ENCODE data around the gene OGFOD3. TPM values are rescaled to one million over a fixed set of nuclear protein-coding genes. Genes with fewer than 3 reads are reported as not detected.

Gene OGFOD3
- total and polyA plus RNA-seq, 9 of the 15 experiments (the other 6 are each of a cell fraction or from before 2014, with no cell fraction given): 0.69 to 44.7 (median 18.9) TPM

DNA sequence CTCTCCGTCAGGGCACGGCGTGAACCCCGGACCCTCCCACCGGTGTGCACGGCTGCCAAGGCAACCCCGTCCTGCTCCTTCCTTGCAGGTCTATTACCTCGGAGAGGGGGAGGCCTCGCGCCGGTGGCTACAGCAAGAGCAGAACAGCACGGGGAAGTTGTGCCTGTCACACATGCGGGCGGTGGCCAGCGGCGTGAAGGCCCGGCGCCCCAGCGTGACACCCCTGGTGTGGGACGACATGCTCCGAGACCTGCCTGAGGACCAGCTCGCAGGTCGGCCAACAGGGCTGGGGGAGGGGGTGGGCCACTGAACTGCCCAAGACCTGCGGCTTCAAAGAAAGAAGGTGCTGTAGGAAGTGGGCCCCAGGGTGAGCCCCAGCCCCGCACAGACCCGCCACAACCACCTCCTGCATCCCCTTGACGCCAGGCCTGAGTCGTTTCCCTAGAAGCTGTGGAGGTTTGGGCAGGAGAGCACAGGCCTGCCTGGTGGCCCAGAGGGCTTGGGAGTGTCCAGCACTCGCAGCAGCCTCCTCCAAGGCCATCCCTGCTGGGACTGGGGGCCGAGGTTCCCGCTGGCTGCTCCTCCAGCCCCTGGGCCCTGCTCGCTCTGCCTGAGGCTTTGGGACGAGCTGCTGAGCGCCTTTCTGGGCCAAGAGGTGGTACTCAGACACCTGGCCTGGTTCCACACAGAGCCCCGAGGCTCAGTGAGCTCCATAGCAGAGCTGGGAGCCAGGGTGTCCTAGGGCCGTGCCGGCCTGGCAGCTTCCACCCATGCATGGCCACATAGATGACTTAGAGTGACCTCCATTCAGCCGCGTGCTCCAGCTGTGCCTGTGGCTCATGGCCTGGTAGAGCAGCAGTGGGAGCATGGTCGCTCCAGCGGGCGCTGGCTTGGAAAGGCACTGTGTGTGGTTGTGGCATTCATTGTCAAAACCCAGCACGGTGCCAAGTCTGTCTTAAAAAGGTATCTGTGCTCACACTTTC is 17.5 kb upstream of the OGFOD3 start:
- no peaks in the 10 kb centered on the region for H3K9me1 ChIP-seq (ENCODE audit: control insufficient read depth, insufficient read depth, low read length)
- in situ Hi-C loops (cut with MboI): no loop called here
- peak overlapping the region in 1 of 2 experiments; percentile 68; a peak in 2 of 4 replicates for H3K9ac ChIP-seq (ENCODE audit: insufficient read depth in 1 of 2, low read depth in 2 of 2, low read length in 2 of 2)
- ATAC-seq (no peak), FAIRE-seq (no peak), DNase-seq (ENCODE audit: extremely low read depth in 1 of 4, low spot score in 3 of 4) (no peak)
- H3K4me1 ChIP-seq (replicated peaks in 1 of 2; ENCODE audit: control insufficient read depth in 2 of 2, insufficient read depth in 2 of 2, low read length in 2 of 2): peaks cover 0 to 61% of the 10 kb centered on the region in 2 experiments; a peak in 2 of 5 replicates
- no peak overlapping the region for H3K4me3 ChIP-seq
- H3K9me3 ChIP-seq (replicated peaks; ENCODE audit: control insufficient read depth, insufficient read depth, low read depth, low read length): no peaks in the 10 kb centered on the region
- H4K20me1 ChIP-seq (replicated peaks; ENCODE audit: control insufficient read depth, insufficient read depth, low read length): no peaks in the 10 kb centered on the region
- H3K36me3 ChIP-seq (ENCODE audit: control insufficient read depth, insufficient read depth, low read length): no peaks in the 10 kb centered on the region
- intact Hi-C loops (cut with micrococcal nuclease): no loop called here
- BruUV-seq (replicated peaks): no TSS peak
- TF ChIP-seq POLR2G (IDR thresholded peaks at IDR 0.05; ENCODE audit: low read depth, low read length) (0 out of 2 replicates have a peak, but pooled peaks have one; percentile 35), RHOXF2B (CRISPR knock-in tag; conservative IDR thresholded peaks at IDR 0.05) (no peak), TEAD4 (IDR thresholded peaks at IDR 0.05; ENCODE audit: low read length) (no peak), TEAD4 (CRISPR knock-in tag; IDR thresholded peaks at IDR 0.05; ENCODE audit: borderline replicate concordance) (no peak), SMAD2 (IDR thresholded peaks at IDR 0.05; ENCODE audit: low read depth, low read length) (no peak), RBFOX2 (IDR thresholded peaks at IDR 0.05; ENCODE audit: low read depth, low read length) (peak; percentile 17; the same call in 1 of the 2 replicates), LCOR (CRISPR knock-in tag; IDR thresholded peaks at IDR 0.05) (no peak), NBN (IDR thresholded peaks at IDR 0.05; ENCODE audit: low read depth) (no peak), KAT2B (IDR thresholded peaks at IDR 0.05; ENCODE audit: low read depth, low read length) (no peak), MYC (IDR thresholded peaks at IDR 0.05; ENCODE audit: low read depth, low read length) (no peak), MYC (CRISPR knock-in tag; IDR thresholded peaks at IDR 0.05; ENCODE audit: borderline replicate concordance, low read depth) (no peak)
- TF ChIP-seq, protein P1, sequence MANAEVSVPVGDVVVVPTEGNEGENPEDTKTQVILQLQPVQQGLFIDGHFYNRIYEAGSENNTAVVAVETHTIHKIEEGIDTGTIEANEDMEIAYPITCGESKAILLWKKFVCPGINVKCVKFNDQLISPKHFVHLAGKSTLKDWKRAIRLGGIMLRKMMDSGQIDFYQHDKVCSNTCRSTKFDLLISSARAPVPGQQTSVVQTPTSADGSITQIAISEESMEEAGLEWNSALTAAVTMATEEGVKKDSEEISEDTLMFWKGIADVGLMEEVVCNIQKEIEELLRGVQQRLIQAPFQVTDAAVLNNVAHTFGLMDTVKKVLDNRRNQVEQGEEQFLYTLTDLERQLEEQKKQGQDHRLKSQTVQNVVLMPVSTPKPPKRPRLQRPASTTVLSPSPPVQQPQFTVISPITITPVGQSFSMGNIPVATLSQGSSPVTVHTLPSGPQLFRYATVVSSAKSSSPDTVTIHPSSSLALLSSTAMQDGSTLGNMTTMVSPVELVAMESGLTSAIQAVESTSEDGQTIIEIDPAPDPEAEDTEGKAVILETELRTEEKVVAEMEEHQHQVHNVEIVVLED (CRISPR knock-in tag; IDR thresholded peaks at IDR 0.05): no peak
- TF ChIP-seq, protein P2, sequence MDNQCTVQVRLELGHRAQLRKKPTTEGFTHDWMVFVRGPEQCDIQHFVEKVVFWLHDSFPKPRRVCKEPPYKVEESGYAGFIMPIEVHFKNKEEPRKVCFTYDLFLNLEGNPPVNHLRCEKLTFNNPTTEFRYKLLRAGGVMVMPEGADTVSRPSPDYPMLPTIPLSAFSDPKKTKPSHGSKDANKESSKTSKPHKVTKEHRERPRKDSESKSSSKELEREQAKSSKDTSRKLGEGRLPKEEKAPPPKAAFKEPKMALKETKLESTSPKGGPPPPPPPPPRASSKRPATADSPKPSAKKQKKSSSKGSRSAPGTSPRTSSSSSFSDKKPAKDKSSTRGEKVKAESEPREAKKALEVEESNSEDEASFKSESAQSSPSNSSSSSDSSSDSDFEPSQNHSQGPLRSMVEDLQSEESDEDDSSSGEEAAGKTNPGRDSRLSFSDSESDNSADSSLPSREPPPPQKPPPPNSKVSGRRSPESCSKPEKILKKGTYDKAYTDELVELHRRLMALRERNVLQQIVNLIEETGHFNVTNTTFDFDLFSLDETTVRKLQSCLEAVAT (IDR thresholded peaks at IDR 0.05): no peak
- POLR2A ChIA-PET: interaction anchor here (0.6 kb wide), 2 partner anchors 11 to 509 kb away, joined by 3 read pairs; no protein-coding TSS in a partner anchor
- CTCF ChIA-PET (ENCODE audit: low intra/inter-chr PET ratio): no interaction called here
- no peaks in the 10 kb centered on the region for H3K27me3 ChIP-seq (ENCODE audit: control insufficient read depth in 2 of 2, insufficient read depth in 2 of 2, low read length in 2 of 2)
- H2AFZ ChIP-seq (ENCODE audit: low read depth, low read length): no peak overlapping the region
- H3K27ac ChIP-seq (ENCODE audit: extremely low read depth, low read depth, low read length): no peak overlapping the region
- 79% methylated on average over 34 of the region's 43 CpGs for WGBS (ENCODE audit: insufficient coverage, low coverage, missing lambda C conversion rate)
- no peak overlapping the region for H3K4me2 ChIP-seq (ENCODE audit: insufficient read depth, low read length)
- H3K79me2 ChIP-seq (ENCODE audit: control insufficient read depth, insufficient read depth, low read length): no peaks in the 10 kb centered on the region
